Activated CD4-positive, alpha-beta T cell treated with anti-CD3 and anti-CD28 coated beads, Interleukin-2, amount 50 U/mL, for 1 hour (primary cell): ENCODE results near the gene TMEM14C.

Experiments
- DNase-seq: peaks from one replicate; pipeline ENCODE4 v3.0.0-alpha.2; 2020

The TMEM14C gene

GRCh38 chr6:10771371-10771894, 48.6 kb downstream of the TMEM14C start:
- no peak for DNase-seq

- DNase-seq, result no peak
Observed at GRCh38 chr6:10778230-10778629, 55.4 kb downstream of the TMEM14C start.

GRCh38 chr6:10779076-10779475, 56.2 kb downstream of the TMEM14C start:
- DNase-seq, result no peak
